ENCODE measurements around the gene GLIS1.

- TF ChIP-seq CTCF (IDR thresholded peaks at IDR 0.05; ENCODE audit: low read depth, low read length, poor library complexity, severe bottlenecking) (no peak), EZH2phosphoT487 (IDR thresholded peaks at IDR 0.05; ENCODE audit: borderline replicate concordance, low read length) (no peak)
Measured at GRCh38 chr1:53535226-53535625, 203.7 kb downstream of the GLIS1 start.

Data from DOHH2 (cell line).